K562 (cell line): ENCODE measurements around the gene EXOC2.

Experiments used
- BACH1 ChIP-seq: fragments of 200-800 bp; sonication (Bioruptor generic); IDR thresholded peaks from 2 replicates; pipeline ENCODE4 v1.6.1; 2016; ENCODE audit warnings: missing genetic modification characterization, missing compliant biosample characterization
- CHD2 ChIP-seq: IDR thresholded peaks from 2 replicates; pipeline ENCODE4 v1.6.1; 2011; ENCODE audit warnings: low read depth, low read length
- CTCF ChIP-seq, 3 experiments: IDR thresholded peaks in 2 of 3; conservative IDR thresholded peaks in 1 of 3; 2 replicates each; pipeline ENCODE4 v1.5.1; 2011 to 2012; ENCODE audit warnings: low read length in 3 of 3, mild to moderate bottlenecking in 3 of 3, control low read depth in 2 of 3, improper control_type of control experiment in 1 of 3, inconsistent platforms in 1 of 3, low read depth in 1 of 3, mixed read lengths in 1 of 3, moderate library complexity in 1 of 3; ENCODE audit not compliant: insufficient read depth in 2 of 3
- EGR1 ChIP-seq: fragments of 450-650 bp; conservative IDR thresholded peaks from 2 replicates; pipeline ENCODE4 v1.6.1; 2017; ENCODE audit warnings: mild to moderate bottlenecking
- EZH2 ChIP-seq: IDR thresholded peaks from 2 replicates; pipeline ENCODE4 v1.6.1; 2012; ENCODE audit warnings: low read depth, mild to moderate bottlenecking, inconsistent platforms, low read length, borderline replicate concordance
- GABPB1 ChIP-seq: sonication (generic); formaldehyde crosslinking; IDR thresholded peaks from 2 replicates; pipeline ENCODE4 v1.8.0; 2022; ENCODE audit warnings: mild to moderate bottlenecking, missing genetic modification reagents
- HOMEZ ChIP-seq: fragments of 250-450 bp; sonication (Bioruptor Pico); IDR thresholded peaks from 2 replicates; pipeline ENCODE4 v1.4.0; 2020; ENCODE audit warnings: mild to moderate bottlenecking, moderate library complexity
- LEF1 ChIP-seq: fragments of 450-650 bp; IDR thresholded peaks from 2 replicates; pipeline ENCODE4 v1.6.1; 2016; ENCODE audit warnings: mild to moderate bottlenecking
- MEIS2 ChIP-seq: fragments of 450-650 bp; IDR thresholded peaks from 2 replicates; pipeline ENCODE4 v1.6.1; 2014; ENCODE audit warnings: mild to moderate bottlenecking; ENCODE audit not compliant: partially characterized antibody
- PHF8 ChIP-seq: fragments of 200-600 bp; sonication (generic); IDR thresholded peaks from 2 replicates; pipeline ENCODE4 v1.6.1; 2012; ENCODE audit warnings: mixed run types, mild to moderate bottlenecking, inconsistent platforms, low read length, moderate library complexity, borderline replicate concordance
- POLR2A ChIP-seq: fragments of 450-650 bp; conservative IDR thresholded peaks from 2 replicates; pipeline ENCODE4 v1.6.1; 2016
- USF2 ChIP-seq: sonication (generic); formaldehyde crosslinking; IDR thresholded peaks from 2 replicates; pipeline ENCODE4 v1.5.0; 2020; ENCODE audit warnings: missing genetic modification reagents
- ZNF217 ChIP-seq: sonication (generic); formaldehyde crosslinking; IDR thresholded peaks from 2 replicates; pipeline ENCODE4 v1.8.0; 2022; ENCODE audit warnings: mild to moderate bottlenecking, missing genetic modification reagents

GRCh38 chr6:558089-558488, 134.8 kb downstream of the EXOC2 start:
- TF ChIP-seq CTCF (IDR thresholded peaks at IDR 0.05 in 2 of 3, conservative IDR thresholded peaks at IDR 0.05 in 1 of 3; ENCODE audit: insufficient read depth in 2 of 3, low read depth in 1 of 3, low read length in 3 of 3): peak in 1 of 3 experiments; percentile 23; a peak in 1 of 6 replicates
- no peak for TF ChIP-seq CHD2
- no peak for TF ChIP-seq GABPB1 (CRISPR knock-in tag)
- no peak for TF ChIP-seq POLR2A
- TF ChIP-seq USF2 (CRISPR knock-in tag): no peak
- TF ChIP-seq EGR1: no peak
- TF ChIP-seq MEIS2: no peak
- TF ChIP-seq BACH1: no peak
- no peak for TF ChIP-seq ZNF217 (CRISPR knock-in tag)
- TF ChIP-seq EZH2: no peak
- no peak for TF ChIP-seq PHF8
- no peak for TF ChIP-seq HOMEZ (CRISPR knock-in tag)
- TF ChIP-seq LEF1: no peak
